H1 (cell line): ENCODE results near the gene LCE3B. TPM values are rescaled to one million over a fixed set of nuclear protein-coding genes. Genes with fewer than 3 reads are reported as not detected.

Experiments used
- CTCF ChIA-PET: fragments of 300-600 bp; sonication (Branson Sonifier 250); formaldehyde crosslinking; loops from one replicate; lab custom pipeline; 2021; ENCODE audit not compliant: partially characterized antibody; lab: Charles Lee
- POLR2A ChIA-PET: fragments of 300-600 bp; sonication (Branson Sonifier 250); formaldehyde crosslinking; loops from one replicate; lab custom pipeline; 2021; ENCODE audit warnings: inconsistent platforms; ENCODE audit not compliant: partially characterized antibody; lab: Charles Lee
- DNase-seq, 2 experiments: peaks; one replicate each; pipeline versions ENCODE4 v3.0.0 to v3.0.0-alpha.2; 2010 to 2022; ENCODE audit warnings: low spot score in 2 of 2, low read depth in 1 of 2, mixed read lengths in 1 of 2
- FAIRE-seq: peaks from 2 replicates; lab custom pipeline; 2011; peaks lifted over from hg19 to GRCh38; lab: Jason Lieb, UNC
- H2AFZ ChIP-seq: 2 replicates; pipeline ENCODE4 v1.8.1; 2012; ENCODE audit warnings: low read length, inconsistent platforms
- H2AK5ac ChIP-seq: 2 replicates; pipeline ENCODE4 v1.6.1; 2013; ENCODE audit warnings: low read depth, low read length
- H2BK120ac ChIP-seq: replicated peaks from 2 replicates; pipeline ENCODE3; 2013; ENCODE audit warnings: low read depth, low read length, inconsistent platforms
- H2BK12ac ChIP-seq: 2 replicates; pipeline ENCODE4 v1.6.1; 2013; ENCODE audit warnings: low read depth, low read length
- H2BK15ac ChIP-seq: 2 replicates; pipeline ENCODE4 v1.6.1; 2013; ENCODE audit warnings: low read length
- H2BK20ac ChIP-seq: 2 replicates; pipeline ENCODE4 v1.6.1; 2013; ENCODE audit warnings: low read length
- H2BK5ac ChIP-seq: 2 replicates; pipeline ENCODE4 v1.6.1; 2013; ENCODE audit warnings: low read depth, low read length
- H3K14ac ChIP-seq: 2 replicates; pipeline ENCODE4 v1.6.1; 2013; ENCODE audit warnings: inconsistent platforms; ENCODE audit not compliant: insufficient read length
- H3K18ac ChIP-seq: 2 replicates; pipeline ENCODE4 v1.6.1; 2013; ENCODE audit warnings: low read length; ENCODE audit errors: extremely low read depth
- H3K23ac ChIP-seq: 2 replicates; pipeline ENCODE4 v1.6.1; 2013; ENCODE audit warnings: inconsistent platforms; ENCODE audit not compliant: insufficient read length
- H3K23me2 ChIP-seq: 2 replicates; pipeline ENCODE4 v1.6.1; 2013; ENCODE audit warnings: low read depth, low read length
- H3K27ac ChIP-seq: 2 replicates; pipeline ENCODE4 v1.6.1; 2011; ENCODE audit warnings: low read depth, low read length, inconsistent platforms
- H3K27me3 ChIP-seq, 4 experiments: replicated peaks in 1 of 4; 1 replicate in 1 of 4; 2 replicates in 3 of 4; pipeline versions ENCODE4 v1.6.1 to v1.8.1; 2011 to 2013; ENCODE audit warnings: low read length in 3 of 4, mild to moderate bottlenecking in 3 of 4, inconsistent platforms in 2 of 4, mixed read lengths in 2 of 4, moderate library complexity in 1 of 4; ENCODE audit not compliant: control insufficient read depth in 3 of 4, insufficient read depth in 3 of 4; ENCODE audit errors: extremely low read depth in 1 of 4
- H3K36me3 ChIP-seq, 4 experiments: 2 replicates each; pipeline versions ENCODE4 v1.6.1 to v1.8.1; 2011 to 2013; ENCODE audit warnings: mild to moderate bottlenecking in 4 of 4, low read length in 3 of 4, moderate library complexity in 2 of 4, control low read depth in 1 of 4, inconsistent platforms in 1 of 4; ENCODE audit not compliant: insufficient read depth in 4 of 4, control insufficient read depth in 2 of 4
- H3K4ac ChIP-seq: replicated peaks from 2 replicates; pipeline ENCODE3; 2013; ENCODE audit warnings: low read length, low read depth, mixed read lengths, inconsistent platforms; ENCODE audit not compliant: insufficient read length
- H3K4me1 ChIP-seq, 4 experiments: replicated peaks in 1 of 4; 1 replicate in 1 of 4; 2 replicates in 3 of 4; pipeline versions ENCODE4 v1.6.1 to v1.8.1; 2011 to 2013; ENCODE audit warnings: low read length in 3 of 4, inconsistent platforms in 2 of 4, mixed read lengths in 1 of 4; ENCODE audit not compliant: insufficient read depth in 4 of 4, control insufficient read depth in 3 of 4
- H3K4me2 ChIP-seq, 2 experiments: 2 replicates each; pipeline versions ENCODE4 v1.6.1 to v1.8.1; 2011 to 2013; ENCODE audit warnings: low read depth in 2 of 2, low read length in 2 of 2, control low read depth in 1 of 2, inconsistent platforms in 1 of 2, mild to moderate bottlenecking in 1 of 2; ENCODE audit not compliant: insufficient read depth in 1 of 2
- H3K4me3 ChIP-seq, 4 experiments: fragments of 200-600, 300-600 bp in 1 of 4; sonication (generic), shearing (Covaris generic), sonication (Bioruptor Twin) in 1 of 4; 2 replicates each; pipeline versions ENCODE4 v1.5.1 to v1.8.1; 2011 to 2016; ENCODE audit warnings: low read length in 4 of 4, low read depth in 3 of 4, control low read depth in 2 of 4, inconsistent platforms in 2 of 4, mild to moderate bottlenecking in 2 of 4, mixed read lengths in 1 of 4, moderate library complexity in 1 of 4; ENCODE audit not compliant: insufficient read depth in 2 of 4; ENCODE audit errors: extremely low read depth in 1 of 4
- H3K56ac ChIP-seq: replicated peaks from 2 replicates; pipeline ENCODE3; 2013; ENCODE audit warnings: low read depth, mild to moderate bottlenecking, mixed read lengths, low read length, inconsistent platforms; ENCODE audit not compliant: insufficient read length
- H3K79me1 ChIP-seq: 2 replicates; pipeline ENCODE4 v1.6.1; 2013; ENCODE audit warnings: low read depth, low read length, control low read depth
- H3K79me2 ChIP-seq, 2 experiments: 2 replicates each; pipeline versions ENCODE4 v1.6.1 to v1.8.1; 2012 to 2013; ENCODE audit warnings: low read length in 2 of 2, mild to moderate bottlenecking in 2 of 2, inconsistent platforms in 1 of 2; ENCODE audit not compliant: insufficient read depth in 2 of 2, control insufficient read depth in 1 of 2
- H3K9ac ChIP-seq, 4 experiments: replicated peaks in 1 of 4; 1 replicate in 1 of 4; 2 replicates in 3 of 4; pipeline versions ENCODE4 v1.6.1 to v1.8.1; 2011 to 2013; ENCODE audit warnings: low read depth in 3 of 4, low read length in 3 of 4, control low read depth in 2 of 4, mild to moderate bottlenecking in 2 of 4, moderate library complexity in 2 of 4, inconsistent platforms in 1 of 4; ENCODE audit errors: extremely low read depth in 1 of 4
- H3K9me3 ChIP-seq, 2 experiments: 2 replicates each; pipeline versions ENCODE4 v1.6.1 to v1.8.1; 2012 to 2013; ENCODE audit warnings: mild to moderate bottlenecking in 2 of 2, moderate library complexity in 2 of 2, control low read depth in 1 of 2, inconsistent platforms in 1 of 2, low read depth in 1 of 2, low read length in 1 of 2, mixed read lengths in 1 of 2; ENCODE audit not compliant: insufficient read depth in 2 of 2
- H4K20me1 ChIP-seq, 2 experiments: replicated peaks in 1 of 2; 2 replicates each; pipeline versions ENCODE3 to v1.8.1; 2011 to 2013; ENCODE audit warnings: inconsistent platforms in 2 of 2, low read length in 2 of 2, mild to moderate bottlenecking in 1 of 2; ENCODE audit not compliant: insufficient read depth in 2 of 2, control insufficient read depth in 1 of 2
- H4K5ac ChIP-seq: 2 replicates; pipeline ENCODE4 v1.6.1; 2013; ENCODE audit warnings: low read length, low read depth, mixed read lengths, inconsistent platforms; ENCODE audit not compliant: insufficient read length
- H4K8ac ChIP-seq: 2 replicates; pipeline ENCODE4 v1.8.0; 2013; ENCODE audit warnings: mild to moderate bottlenecking, moderate library complexity, low read length, inconsistent platforms; ENCODE audit not compliant: insufficient read depth; ENCODE audit errors: extremely low read depth
- H4K91ac ChIP-seq: replicated peaks from 2 replicates; pipeline ENCODE3; 2013; ENCODE audit warnings: low read length, mixed read lengths, inconsistent platforms; ENCODE audit not compliant: insufficient read length
- EGR1 ChIP-seq: IDR thresholded peaks from 2 replicates; pipeline ENCODE4 v1.6.1; 2011; ENCODE audit warnings: low read depth, low read length, borderline replicate concordance
- RAD21 ChIP-seq, 2 experiments: IDR thresholded peaks in 1 of 2; conservative IDR thresholded peaks in 1 of 2; 2 replicates each; pipeline ENCODE4 v1.6.1; 2011; ENCODE audit warnings: low read depth in 2 of 2, low read length in 2 of 2, improper control_type of control experiment in 1 of 2, inconsistent platforms in 1 of 2, mild to moderate bottlenecking in 1 of 2, moderate library complexity in 1 of 2
- SIN3A ChIP-seq, 2 experiments: IDR thresholded peaks in 1 of 2; conservative IDR thresholded peaks in 1 of 2; 2 replicates each; pipeline ENCODE4 v1.6.1; 2011 to 2012; ENCODE audit warnings: low read length in 2 of 2, improper control_type of control experiment in 1 of 2, low read depth in 1 of 2, mild to moderate bottlenecking in 1 of 2
- WGBS, 2 experiments: shearing (Covaris generic) in 1 of 2; methylation state at CpG; one replicate each; pipeline versions ENCODE4 v1.1.6 to v1.1.7; 2013 to 2015; ENCODE audit warnings: low lambda C conversion rate in 2 of 2, mixed read lengths in 2 of 2, inconsistent platforms in 1 of 2, low coverage in 1 of 2, missing lambda C conversion rate in 1 of 2; ENCODE audit not compliant: insufficient replicate concordance in 2 of 2, insufficient coverage in 1 of 2, insufficient read length in 1 of 2; ENCODE audit errors: extremely low coverage in 1 of 2, missing lambda C conversion rate in 1 of 2; 5-methylcytosine and 5-hydroxymethylcytosine counted together
- polyA plus RNA-seq, 7 experiments: library from polyadenylated mRNA; depleted of rRNA in 3 of 7; stranded (reverse) in 5 of 7; unstranded in 2 of 7; fragments of >200 nt in 5 of 7; fragments of 200-250 nt in 2 of 7; gene quantifications; 1 replicate in 5 of 7; 2 replicates in 1 of 7; 4 replicates in 1 of 7; pipeline versions ENCODE4 v1.2.1 to v1.2.3, GENCODE V29; 2011 to 2013; ENCODE audit warnings: missing spikeins in 2 of 7, mixed read lengths in 2 of 7
- total RNA-seq: library from RNA; stranded (reverse); fragmentation: NEBNext Ultra II Directional; extraction: Animal tissue kit (Norgen Biotek cat#: 25700); gene quantifications from 2 replicates; pipeline ENCODE4 v1.2.1, GENCODE V29; 2021

The LCE3B gene
- total and polyA plus RNA-seq, 2 of the 8 experiments (the other 6 are each of a cell fraction or from before 2014, with no cell fraction given), result not detected

DNA sequence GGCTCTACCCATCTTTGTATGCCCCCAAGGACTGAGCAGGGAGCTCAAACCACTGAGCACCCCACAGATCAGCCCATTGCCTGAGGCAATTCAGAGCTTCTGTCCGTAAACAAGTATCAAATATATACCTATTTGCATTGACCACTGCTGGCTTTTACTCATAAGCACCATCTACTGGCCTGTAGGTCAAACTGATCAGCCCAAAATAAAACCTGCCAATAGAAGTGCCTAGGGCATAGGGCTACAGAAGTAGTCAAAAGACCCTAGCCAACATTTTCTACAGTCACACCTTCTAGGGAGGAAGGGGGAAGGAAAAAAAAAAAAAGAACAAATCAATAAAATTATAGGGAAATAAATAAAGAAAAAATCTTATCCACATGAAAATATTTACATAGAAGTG is 28.0 kb upstream of the LCE3B start:
- no peaks in the 10 kb centered on the region for H3K23me2 ChIP-seq
- no peak overlapping the region for H2BK15ac ChIP-seq
- no peak overlapping the region for H2AK5ac ChIP-seq
- no CpG with 5 or more reads among the region's 1 CpG for WGBS, 2 experiments
- H4K5ac ChIP-seq, result no peak overlapping the region
- no peak overlapping the region for H3K4ac ChIP-seq
- no peak overlapping the region for H4K91ac ChIP-seq
- no peak overlapping the region for H3K14ac ChIP-seq
- no peak overlapping the region for H3K4me2 ChIP-seq
- H3K18ac ChIP-seq, result no peak overlapping the region
- H2AFZ ChIP-seq, result no peak overlapping the region
- no peaks in the 10 kb centered on the region for H4K20me1 ChIP-seq
- H3K79me1 ChIP-seq, result no peaks in the 10 kb centered on the region
- DNase-seq (no peak), FAIRE-seq (no peak)
- H3K79me2 ChIP-seq, result no peaks in the 10 kb centered on the region
- H3K36me3 ChIP-seq, result no peaks in the 10 kb centered on the region
- no peak overlapping the region for H3K23ac ChIP-seq
- no peak overlapping the region for H3K27ac ChIP-seq
- no peaks in the 10 kb centered on the region for H3K4me1 ChIP-seq
- no peak overlapping the region for H2BK5ac ChIP-seq
- no peak overlapping the region for H4K8ac ChIP-seq
- H3K9me3 ChIP-seq, result peaks cover 7 to 15% of the 10 kb centered on the region in 2 experiments
- no peak overlapping the region for H3K4me3 ChIP-seq
- H3K9ac ChIP-seq, result no peak overlapping the region
- H2BK12ac ChIP-seq, result no peak overlapping the region
- H2BK120ac ChIP-seq, result no peak overlapping the region
- no peak overlapping the region for H2BK20ac ChIP-seq
- no peaks in the 10 kb centered on the region for H3K27me3 ChIP-seq
- no peak for TF ChIP-seq SIN3A (conservative IDR thresholded peaks at IDR 0.05 in 1 of 2, IDR thresholded peaks at IDR 0.05 in 1 of 2; ENCODE audit: low read depth in 1 of 2, low read length in 2 of 2)
- TF ChIP-seq EGR1, result no peak
- TF ChIP-seq RAD21 (IDR thresholded peaks at IDR 0.05 in 1 of 2, conservative IDR thresholded peaks at IDR 0.05 in 1 of 2; ENCODE audit: low read depth in 2 of 2, low read length in 2 of 2), result no peak
- no peak overlapping the region for H3K56ac ChIP-seq
- POLR2A ChIA-PET, result no interaction called here
- CTCF ChIA-PET, result no interaction called here
